T-helper 1 cell (primary cell): ENCODE measurements around the gene CCDC50.
A peak's percentile ranks its signal among the peaks of the same experiment; 100 is the strongest.

Source experiments
- DNase-seq, 5 donors: peaks; one replicate each; pipeline ENCODE4 v3.0.0-alpha.2; 2012 to 2020
- total RNA-seq, 4 donors: gene quantifications; one replicate each; lab custom pipeline; 2026; lab: John Stamatoyannopoulos, UW

The CCDC50 gene, protein sequence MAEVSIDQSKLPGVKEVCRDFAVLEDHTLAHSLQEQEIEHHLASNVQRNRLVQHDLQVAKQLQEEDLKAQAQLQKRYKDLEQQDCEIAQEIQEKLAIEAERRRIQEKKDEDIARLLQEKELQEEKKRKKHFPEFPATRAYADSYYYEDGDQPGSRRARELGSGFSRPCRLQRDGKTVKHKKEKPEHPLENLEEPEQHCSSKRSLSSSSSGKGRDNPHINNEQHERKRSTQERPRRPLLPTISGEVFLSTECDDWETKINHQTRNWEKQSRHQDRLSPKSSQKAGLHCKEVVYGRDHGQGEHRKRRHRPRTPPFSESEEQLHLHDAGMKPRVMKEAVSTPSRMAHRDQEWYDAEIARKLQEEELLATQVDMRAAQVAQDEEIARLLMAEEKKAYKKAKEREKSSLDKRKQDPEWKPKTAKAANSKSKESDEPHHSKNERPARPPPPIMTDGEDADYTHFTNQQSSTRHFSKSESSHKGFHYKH
- total RNA-seq: 17.2 to 41.0 (median 24.2) reads per million in 4 donors

DNA sequence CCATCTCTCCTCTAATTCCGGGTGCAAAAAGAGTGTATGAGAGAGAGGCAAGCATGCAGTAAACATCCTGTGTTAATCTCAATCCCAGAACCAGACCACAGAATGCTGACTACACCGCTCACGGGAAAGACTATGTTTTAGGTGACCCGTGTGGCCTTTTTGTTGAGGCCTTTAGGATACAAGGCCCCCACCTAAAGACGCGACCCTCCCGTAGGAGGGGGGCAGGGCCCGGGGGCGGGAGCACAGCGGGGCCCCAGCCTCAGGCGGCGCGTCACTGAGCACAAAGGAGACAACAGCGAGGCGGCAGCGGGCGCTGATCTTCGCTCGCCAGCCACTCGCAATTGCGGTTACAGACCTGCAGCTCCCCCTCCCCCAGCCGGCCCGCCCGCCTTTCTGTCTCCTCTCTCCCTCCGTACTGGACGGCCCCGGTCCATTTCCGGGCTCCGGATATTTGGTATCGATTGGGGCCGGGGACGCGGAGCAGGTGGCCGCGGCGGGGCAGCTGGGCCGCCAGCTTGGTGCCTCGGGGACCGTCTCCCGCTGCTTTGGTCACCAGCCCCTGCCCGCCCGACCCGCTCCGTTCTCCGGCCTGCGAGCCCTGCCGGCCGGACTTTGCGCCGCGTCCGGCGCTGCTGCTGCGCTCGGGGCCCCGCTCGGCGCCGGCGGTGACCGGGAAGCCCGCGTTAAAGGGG is at the start of gene CCDC50:
TSS of gene CCDC50 (plus strand) at position 433 of the 692 bp plus-strand sequence. CDS start 281 bp downstream, outside the sequence.
- peak in 4 of 5 donors; percentile 27 to 82 (median 36) for DNase-seq

DNA sequence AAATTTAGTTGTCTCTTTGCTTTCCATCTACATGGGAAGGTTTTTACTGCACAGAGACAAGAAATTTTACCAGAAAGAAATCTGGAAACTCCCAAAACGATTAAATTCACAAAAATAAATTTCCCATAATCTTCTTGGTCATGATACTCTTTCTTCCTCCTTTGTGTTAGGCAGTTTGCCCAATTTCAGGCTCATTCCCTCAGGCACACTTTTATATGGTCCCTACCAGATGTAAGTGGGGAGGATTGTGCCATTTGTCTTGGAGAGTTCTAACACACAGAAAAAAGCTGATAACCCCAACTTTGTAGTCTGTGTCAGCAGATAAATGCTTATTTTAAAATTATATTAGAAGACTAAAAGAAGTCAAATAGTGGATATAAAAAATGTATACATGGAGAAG is 49.1 kb upstream of the CCDC50 start:
- no peak for DNase-seq

DNA sequence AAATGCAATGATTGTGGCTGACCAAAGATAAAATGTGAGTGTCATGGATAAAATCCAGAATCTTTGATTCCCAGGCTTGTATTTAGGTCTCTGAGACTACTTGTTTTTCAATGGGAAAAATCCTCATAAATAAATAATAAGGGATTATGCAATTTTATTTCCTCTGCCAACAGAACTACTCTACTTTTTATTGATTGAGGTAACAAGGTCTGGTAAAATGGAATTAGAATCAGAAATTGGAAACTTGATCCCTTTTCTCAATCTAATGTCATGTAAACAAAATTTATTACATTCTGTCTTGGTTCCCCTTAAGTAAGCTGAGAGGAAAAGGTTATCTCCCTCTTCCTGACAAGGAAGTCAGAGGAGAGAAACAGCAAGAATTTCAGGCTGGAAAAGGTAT is 48.3 kb upstream of the CCDC50 start:
- DNase-seq: no peak

DNA sequence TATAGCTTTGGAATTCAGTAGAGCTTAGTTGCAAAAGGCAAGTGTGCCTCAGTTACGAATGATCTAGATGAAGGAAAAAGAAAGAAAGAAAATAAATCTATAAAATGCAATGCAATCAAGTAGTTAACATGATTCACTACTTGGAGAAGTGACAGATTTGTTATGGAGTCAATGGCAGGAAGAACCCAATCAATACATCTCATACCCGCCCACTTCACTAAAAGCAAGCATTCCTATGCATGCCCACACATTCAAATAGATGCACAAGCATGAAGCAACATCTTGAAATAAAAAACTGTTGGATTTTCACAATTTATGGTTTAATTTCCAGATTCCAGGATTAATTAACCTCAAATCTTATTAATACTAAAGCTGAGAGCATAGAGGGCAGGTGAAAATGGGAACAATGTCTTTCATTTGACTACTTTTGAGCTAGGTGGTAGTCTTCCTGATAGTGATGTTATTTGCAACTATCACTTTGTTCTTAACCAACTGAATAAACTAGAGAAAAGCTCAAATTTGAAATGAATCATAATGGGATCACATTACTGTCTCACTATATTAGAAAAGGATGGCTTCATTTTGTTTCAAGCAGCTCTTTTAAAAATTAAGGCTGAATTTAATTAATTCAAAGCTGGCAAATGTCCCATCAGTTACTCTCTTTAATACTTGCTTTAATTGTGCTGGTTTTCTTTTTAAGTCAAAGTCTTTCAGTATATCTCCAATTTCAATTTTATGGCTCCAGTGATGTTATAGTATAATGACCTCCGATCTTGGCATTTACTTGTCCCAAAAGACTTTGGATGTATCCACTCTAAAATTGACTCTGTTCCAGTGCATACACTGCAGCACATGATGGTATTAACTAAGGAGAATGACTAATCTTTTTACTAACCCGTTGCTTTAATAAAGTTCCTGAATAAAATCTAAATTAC is 46.7 kb upstream of the CCDC50 start:
- DNase-seq: no peak

DNA sequence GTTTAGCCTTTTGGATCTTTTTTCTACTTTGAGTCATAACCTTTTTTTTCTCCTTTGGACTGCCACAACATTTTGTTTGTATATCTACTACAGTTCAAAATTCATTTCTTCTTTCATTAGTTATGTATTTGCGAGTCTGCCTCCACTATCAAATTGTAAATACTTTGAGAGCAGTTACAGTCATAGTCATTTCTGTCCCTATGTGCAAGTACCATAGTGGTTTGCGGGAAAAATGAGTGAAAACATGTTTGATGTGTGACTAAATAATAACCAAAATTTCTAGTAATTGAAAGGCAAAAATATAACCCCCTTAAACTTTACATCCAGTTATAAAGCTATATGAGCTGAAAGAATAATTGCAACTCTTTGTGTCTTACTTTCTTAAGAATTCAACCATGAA is 45.8 kb upstream of the CCDC50 start:
- peak in 1 of 5 donors; percentile 29 for DNase-seq

DNA sequence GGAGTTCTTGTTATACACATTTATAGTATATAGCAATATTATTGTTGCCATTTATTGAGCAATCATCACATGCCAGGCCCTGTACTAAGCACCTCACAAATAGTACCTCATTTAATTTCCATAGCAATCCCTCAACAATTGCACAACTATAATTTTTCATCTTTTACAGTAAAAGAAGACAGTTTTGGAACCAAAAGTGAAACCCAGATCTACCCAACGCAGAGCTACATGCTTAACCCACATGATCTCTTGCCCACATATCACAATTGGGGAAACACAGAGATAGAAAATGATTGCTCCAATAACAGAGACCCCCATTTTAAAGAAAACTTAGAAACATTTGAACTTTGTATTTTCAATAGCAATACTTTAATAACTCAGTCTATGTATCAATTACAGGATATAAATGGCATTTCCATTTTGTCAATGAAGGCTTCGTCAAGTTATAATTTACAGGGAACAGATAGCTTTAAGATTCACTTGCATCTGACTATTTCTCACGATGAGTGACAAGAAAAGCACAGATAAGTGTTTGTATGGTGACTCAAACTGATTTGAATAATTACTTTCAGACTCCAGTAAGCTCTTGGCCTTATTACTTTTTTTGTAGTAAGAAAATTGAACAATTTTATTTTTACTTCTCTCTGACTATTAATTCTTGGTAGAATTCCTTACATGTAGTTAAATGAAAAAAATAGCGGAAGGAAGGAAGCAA is 38.7 kb upstream of the CCDC50 start:
- DNase-seq: peak in 1 of 5 donors; percentile 42

DNA sequence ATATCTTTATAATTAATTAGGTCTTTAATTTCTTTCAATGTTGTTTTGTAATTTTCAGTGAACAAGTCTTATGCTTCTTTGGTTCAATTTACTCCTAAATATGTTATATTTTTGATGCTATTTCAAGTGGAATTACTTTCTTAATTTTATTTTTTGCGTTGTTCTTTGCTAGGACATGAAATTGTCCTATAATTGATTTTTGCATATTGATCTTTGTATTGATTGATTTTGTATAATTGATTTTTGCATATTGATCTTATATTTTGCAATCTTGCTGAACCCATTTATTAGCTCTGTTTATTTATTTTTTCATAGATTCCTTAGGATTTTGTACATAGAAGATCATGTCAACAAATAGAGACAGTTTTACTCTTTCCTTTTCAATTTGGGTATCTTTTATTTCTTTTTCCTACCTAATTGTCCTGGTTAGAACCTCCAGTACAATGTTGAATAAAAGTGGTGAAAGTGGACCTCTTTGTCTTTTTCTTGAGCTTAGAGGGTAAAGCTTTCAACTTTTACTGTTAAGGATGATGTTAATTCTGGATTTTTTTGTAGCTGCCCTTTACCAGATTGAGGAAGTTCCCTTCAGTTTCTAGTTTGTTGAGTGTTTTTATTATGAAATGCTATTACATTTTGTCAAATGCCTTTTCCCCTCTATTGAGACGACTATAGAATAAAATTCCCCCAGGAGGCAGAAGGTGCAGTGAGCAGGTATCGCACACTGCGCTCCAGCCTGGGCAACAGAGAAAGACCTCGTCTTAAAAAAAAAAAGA is 36.8 kb upstream of the CCDC50 start:
- DNase-seq: no peak

DNA sequence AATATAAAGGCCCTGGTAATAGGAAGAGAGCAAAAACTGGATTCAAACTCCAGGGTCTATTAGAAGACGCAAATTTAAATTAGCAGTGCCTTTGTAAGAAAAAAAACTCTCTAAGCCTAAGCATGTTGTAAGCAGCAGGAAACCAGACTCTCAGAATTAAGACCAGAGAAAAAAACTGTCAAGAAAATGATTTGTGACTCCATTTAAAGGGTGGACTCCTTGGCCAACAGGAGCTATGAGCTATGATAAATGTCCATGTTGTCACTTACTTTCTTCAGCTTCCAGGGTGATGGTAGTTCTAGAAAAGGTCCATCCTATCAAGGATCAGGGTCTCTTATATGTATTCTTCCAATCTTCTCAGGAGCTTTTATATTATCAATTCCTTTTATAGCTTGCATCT is 34.9 kb upstream of the CCDC50 start:
- DNase-seq: no peak

DNA sequence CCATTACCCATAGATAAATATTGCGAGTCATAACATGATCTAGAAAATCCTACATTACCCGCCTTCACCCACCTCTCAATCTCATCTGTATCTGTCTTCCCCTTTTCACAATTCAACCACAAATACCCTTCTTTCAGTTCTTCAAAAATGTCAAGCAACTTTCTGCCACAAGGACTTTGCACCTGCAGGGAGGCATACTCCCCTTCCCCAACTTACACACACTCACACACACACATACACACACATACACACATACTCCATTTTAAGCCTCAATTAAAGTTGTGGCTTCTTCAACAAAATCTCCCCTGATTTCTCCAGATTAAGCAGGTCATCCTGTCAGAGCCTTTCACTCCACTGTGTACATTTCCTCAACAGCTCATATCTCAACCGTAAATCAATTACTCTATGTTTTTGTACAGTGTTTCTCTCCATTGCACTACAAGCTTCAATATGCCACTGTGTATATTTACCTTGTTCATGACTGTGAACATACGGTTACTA is 33.1 kb upstream of the CCDC50 start:
- peak in 1 of 5 donors; percentile 11 for DNase-seq

DNA sequence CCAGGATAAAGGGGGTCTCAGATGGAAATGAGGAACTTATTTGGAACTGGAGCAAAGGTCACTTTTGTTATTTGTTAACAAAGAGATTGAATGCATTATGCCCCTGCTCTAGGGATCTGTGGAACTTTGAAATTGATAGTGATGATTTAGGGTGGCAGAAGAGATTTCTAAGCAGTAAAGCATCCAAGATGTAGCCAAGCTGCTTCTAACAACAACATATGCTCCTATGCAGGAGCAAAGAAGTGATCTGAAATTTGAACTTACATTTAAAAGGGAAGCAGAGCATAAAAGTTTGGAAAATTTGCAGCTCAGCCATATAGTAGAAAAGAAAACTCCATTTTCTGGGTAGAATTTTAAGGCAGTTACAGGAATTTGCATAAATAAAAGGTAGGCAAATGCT is 30.3 kb upstream of the CCDC50 start:
- no peak for DNase-seq

DNA sequence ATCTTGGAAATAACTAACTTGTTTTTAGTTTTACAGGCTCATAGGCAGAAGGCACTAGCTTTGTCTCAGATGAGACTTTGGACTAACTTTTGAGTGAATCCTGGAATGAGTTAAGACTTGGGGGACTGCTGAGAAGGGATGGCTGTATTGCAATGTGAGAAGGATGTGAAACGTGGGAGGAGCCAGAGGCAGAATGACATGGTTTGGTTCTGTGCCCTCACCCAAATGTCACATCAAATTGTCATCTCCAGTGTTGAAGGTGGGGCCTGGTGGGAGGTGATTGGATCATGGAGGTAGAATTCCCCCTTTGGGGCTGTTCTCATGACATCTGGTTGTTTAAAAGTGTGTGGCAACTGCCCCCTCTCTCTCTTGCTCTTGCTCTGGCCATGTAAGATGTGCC is 28.8 kb upstream of the CCDC50 start:
- no peak for DNase-seq

DNA sequence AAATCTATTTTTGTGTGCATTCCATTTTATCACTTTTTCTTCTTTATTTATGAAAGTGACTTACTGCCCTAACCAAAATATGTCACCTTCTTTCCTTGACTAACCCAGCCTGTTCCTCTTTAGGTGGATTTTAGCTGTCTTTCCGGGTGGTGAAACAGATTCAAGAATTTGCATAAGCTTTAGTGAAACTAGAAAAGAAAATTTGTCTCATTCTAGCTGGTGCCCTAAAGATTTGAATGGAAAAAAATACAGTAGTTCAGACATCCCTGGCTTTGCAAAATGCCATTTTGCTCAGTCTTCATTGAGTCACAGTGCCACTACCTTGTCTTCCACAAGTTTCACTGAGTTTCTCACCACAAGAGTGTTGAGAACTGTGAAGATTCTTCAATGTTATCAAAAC is 28.2 kb upstream of the CCDC50 start:
- peak in 1 of 5 donors; percentile 37 for DNase-seq

DNA sequence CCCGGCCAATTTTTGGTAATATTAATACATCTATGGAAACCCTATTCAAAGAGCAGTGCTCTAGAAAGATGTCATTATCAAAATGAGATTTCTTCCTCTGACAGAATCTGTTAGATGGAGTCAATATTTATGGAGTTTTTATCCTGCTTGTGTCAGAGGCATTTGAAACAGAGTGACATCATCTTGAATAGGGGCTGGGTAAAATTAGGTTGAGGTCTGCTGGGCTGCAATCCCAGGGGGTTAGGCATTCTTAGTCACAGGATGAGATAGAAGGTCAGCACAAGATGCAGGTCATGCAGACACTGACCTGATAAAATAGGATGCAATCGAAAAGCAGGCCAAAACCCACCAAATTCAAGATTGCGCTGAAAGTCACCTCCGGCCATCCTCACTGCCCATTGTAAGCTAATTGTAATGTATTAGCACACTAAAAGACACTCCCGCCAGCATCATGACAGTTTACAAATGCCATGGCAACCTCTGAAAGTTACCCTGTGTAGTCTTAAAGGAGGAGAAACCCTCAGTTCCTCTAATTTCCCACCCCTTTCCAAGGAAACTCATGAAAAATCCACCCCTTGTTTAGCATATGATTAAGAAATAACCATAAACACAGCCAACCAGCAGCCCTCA is 27.3 kb upstream of the CCDC50 start:
- DNase-seq: no peak

DNA sequence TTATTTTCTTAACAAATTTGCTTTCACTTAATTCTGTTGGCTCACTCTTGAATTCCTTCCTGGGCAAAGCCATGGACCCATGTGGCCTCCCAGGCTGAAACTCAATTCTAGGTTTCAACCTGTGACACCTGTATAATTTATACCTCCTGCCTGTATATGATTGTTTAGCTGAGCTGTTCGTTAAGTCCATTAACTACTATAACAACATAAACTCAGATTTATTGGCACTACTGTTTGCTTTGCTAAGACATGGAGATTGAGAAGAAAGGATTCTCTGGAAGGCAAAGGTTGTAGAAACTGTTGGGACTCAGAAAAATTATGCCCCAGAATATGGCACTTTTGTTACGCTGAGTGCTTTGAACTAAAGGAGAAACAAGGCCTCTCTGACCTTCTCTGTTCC is 26.7 kb upstream of the CCDC50 start:
- DNase-seq: no peak

DNA sequence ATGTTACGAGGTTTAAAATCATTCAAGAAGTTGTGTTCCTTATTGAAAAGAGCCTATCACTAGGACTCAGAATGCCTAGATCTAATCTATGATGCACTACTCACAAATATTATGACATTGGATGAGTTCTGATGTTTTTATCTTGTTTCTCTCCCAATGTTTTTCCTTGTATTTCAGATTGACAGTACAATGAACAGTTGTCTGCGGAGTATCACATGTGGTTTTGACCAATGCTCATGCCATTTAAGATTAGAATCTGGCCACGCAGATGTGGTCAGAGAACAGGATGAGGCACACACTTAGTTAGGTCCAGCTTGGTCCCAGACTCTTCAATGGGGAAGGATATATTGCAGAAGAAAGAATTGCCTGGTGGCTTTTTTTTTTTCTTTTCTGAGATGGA is 25.6 kb upstream of the CCDC50 start:
- DNase-seq: no peak

DNA sequence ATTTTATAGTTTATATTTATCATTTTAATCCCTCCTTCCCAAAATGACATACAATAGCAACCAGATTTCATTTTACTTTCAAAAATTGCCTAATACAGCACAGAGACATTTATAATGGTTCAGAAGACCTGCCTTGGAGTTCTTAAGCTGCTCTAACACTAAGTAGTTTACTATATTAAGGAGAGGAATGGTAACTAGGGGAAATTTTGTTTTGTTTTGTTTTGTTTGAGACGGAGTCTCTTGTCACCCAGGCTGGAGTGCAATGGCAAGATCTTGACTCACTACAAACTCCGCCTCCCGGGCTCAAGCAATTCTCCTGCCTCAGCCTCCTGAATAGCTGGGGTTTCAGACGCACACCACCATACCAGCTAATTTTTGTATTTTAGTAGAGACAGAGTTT is 22.8 kb upstream of the CCDC50 start:
- DNase-seq: no peak

DNA sequence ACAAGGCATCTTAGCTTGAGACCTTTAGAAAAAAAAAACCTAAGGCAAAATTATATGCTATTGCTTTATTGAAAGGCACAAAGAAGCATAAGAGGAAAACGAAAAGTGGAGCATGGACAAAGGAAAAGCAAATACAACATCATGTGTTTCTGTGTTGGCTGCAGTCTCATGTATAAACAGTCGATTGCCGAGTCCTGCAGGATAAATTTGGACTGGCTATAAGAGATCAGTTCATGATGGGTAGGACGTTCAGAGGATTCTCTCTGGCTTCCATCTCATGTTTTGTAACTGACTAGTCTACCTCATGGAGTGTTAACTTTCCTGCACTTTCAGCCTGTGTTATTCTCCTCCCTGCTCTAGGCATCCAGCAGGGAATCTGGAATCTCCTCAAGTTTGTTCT is 21.9 kb upstream of the CCDC50 start:
- DNase-seq: no peak

DNA sequence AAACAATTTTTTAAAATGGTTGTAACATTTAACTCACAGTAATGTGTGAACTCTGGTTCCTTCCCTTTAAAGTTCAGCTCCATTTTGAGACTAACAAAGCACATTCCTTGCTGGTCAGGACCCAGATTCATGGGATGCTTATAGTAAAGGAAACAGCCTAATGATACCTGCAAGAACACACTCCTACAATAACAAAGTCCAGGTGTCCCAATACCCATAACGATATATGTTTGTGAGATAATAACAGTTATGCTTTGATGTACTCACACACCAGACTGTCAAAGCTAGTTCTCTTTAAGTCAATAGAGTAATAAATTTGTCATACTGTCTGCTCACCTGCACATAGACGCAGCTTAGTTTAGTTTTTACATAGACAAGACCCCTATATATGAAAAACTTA is 15.9 kb upstream of the CCDC50 start:
- no peak for DNase-seq

DNA sequence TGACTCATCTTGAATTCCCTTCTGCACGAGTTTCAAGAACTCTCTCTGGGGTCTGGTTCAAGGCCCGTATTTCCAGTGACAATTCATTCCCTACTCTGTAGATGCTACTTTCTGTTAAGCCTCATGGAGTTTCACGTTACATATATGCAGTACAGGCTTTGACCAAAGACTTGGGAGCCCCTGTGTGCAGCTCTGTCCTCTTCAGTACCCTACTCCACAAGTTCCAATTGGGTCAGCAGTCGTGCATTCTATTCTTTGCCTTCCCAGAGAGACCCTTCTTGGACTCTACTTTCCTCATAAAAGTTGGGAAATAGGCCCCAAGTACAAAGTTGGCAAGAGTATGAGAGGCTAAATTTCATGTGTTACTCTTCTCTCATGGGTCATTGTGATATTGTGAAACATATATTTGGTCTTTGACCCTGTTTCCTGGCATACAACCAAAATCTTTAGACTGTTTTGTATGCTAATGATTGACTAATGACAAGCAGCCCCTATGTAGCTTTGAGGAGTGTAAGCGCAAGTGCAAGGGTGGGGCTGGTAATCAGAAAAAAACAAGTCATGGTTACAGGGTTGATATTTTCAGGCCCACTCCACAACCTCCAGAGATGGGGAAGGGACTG is 15.0 kb upstream of the CCDC50 start:
- no peak for DNase-seq
